Measurements from ENCODE around the gene AWAT2.

The AWAT2 gene

GRCh38 chrX:69995362-69996112 is 54.2 kb downstream of the AWAT2 start:
- no peak for DNase-seq

- DNase-seq, result no peak
These were observed 56.2 kb downstream of the AWAT2 start for GRCh38 chrX:69993494-69993893.

DNA sequence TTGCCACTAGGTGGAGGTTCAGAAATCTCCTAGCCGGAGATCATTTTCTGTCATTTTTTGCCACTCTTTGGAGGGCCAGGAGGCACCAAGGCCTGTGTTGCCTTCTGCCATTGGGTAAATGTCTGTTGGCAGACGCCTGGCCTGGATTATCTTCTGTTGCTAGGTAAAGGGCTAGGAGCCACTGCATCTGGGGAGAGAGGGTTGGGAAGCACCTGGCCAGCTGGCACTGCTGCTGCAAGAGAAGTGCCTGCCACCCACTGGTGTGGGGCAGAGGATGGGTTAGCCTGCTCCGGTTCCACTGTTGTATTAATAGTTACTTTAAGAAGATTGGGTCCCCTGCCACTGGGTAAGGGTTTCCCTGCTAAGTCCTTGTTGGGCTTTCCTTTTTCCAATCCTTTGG is 58.1 kb downstream of the AWAT2 start:
- no peak for DNase-seq
